HL-60/S4 treated with phorbol 12-myristate 13-acetate at 8.2 ng/mL for 4 days and 3 days (cell line): ENCODE measurements around the gene SH3BGRL2.

Experiments
- in situ Hi-C: fragments of 300-500 bp; cut with MboI; formaldehyde crosslinking; loops from 2 replicates; pipeline ENCODE4 v1.15.0; 2022; ENCODE audit warnings: low sequenced_read_pairs

SH3BGRL2 gene

GRCh38 chr6:79694623-79695343, 63.7 kb downstream of the SH3BGRL2 start:
- in situ Hi-C loops = no loop called here

- in situ Hi-C loops = no loop called here
Measured at GRCh38 chr6:79697430-79697829, 66.3 kb downstream of the SH3BGRL2 start.

GRCh38 chr6:79699606-79700005, 68.5 kb downstream of the SH3BGRL2 start:
- in situ Hi-C loops = no loop called here

- in situ Hi-C loops = no loop called here
Measured at GRCh38 chr6:79702691-79703090, 71.6 kb downstream of the SH3BGRL2 start.

GRCh38 chr6:79704200-79704599, 73.1 kb downstream of the SH3BGRL2 start:
- in situ Hi-C loops = no loop called here

- in situ Hi-C loops = no loop called here
Measured at GRCh38 chr6:79705456-79705995, 74.4 kb downstream of the SH3BGRL2 start.

GRCh38 chr6:79706527-79706926, 75.4 kb downstream of the SH3BGRL2 start:
- in situ Hi-C loops = no loop called here

GRCh38 chr6:79707621-79708020, 76.5 kb downstream of the SH3BGRL2 start:
- in situ Hi-C loops = no loop called here

GRCh38 chr6:79708095-79708791, 77.1 kb downstream of the SH3BGRL2 start:
- in situ Hi-C loops = no loop called here

GRCh38 chr6:79710127-79710526, 79.0 kb downstream of the SH3BGRL2 start:
- in situ Hi-C loops = no loop called here

GRCh38 chr6:79711167-79711566, 80.0 kb downstream of the SH3BGRL2 start:
- in situ Hi-C loops = no loop called here

- in situ Hi-C loops = no loop called here
Measured at GRCh38 chr6:79712144-79712543, 81.0 kb downstream of the SH3BGRL2 start.

GRCh38 chr6:79712616-79713135, 81.5 kb downstream of the SH3BGRL2 start:
- in situ Hi-C loops = no loop called here

GRCh38 chr6:79713701-79714322, 82.7 kb downstream of the SH3BGRL2 start:
- in situ Hi-C loops = no loop called here

GRCh38 chr6:79717989-79718388, 86.9 kb downstream of the SH3BGRL2 start:
- in situ Hi-C loops = no loop called here

GRCh38 chr6:79718509-79719247, 87.5 kb downstream of the SH3BGRL2 start:
- in situ Hi-C loops = no loop called here

- in situ Hi-C loops = no loop called here
Measured at GRCh38 chr6:79719248-79719960, 88.3 kb downstream of the SH3BGRL2 start.

GRCh38 chr6:79724816-79725215, 93.7 kb downstream of the SH3BGRL2 start:
- in situ Hi-C loops = no loop called here

- in situ Hi-C loops = no loop called here
Measured at GRCh38 chr6:79731471-79731870, 100.3 kb downstream of the SH3BGRL2 start.

GRCh38 chr6:79733388-79733787, 102.3 kb downstream of the SH3BGRL2 start:
- in situ Hi-C loops = no loop called here
